GM06990 (cell line): ENCODE measurements around the gene COMMD1.

ENCODE experiments used
- DNase-seq: peaks from one replicate; pipeline ENCODE4 v3.0.0-alpha.2; 2011; ENCODE audit not compliant: insufficient read length; ENCODE audit errors: extremely low read depth
- H3K27me3 ChIP-seq: replicated peaks from 2 replicates; pipeline ENCODE4 v1.6.0; 2011; ENCODE audit warnings: low read length; ENCODE audit not compliant: control insufficient read depth, insufficient read depth
- H3K36me3 ChIP-seq: 2 replicates; pipeline ENCODE4 v1.5.1; 2011; ENCODE audit warnings: low read length; ENCODE audit not compliant: control insufficient read depth, insufficient read depth
- H3K4me3 ChIP-seq: replicated peaks from 2 replicates; pipeline ENCODE4 v1.5.1; 2011; ENCODE audit warnings: low read depth, mild to moderate bottlenecking, control low read depth, low read length
- CTCF ChIP-seq: IDR thresholded peaks from 2 replicates; pipeline ENCODE4 v1.5.1; 2011; ENCODE audit warnings: low read length, control low read depth, mild to moderate bottlenecking, inconsistent platforms; ENCODE audit not compliant: insufficient read depth, poor library complexity, severe bottlenecking

The COMMD1 gene

GRCh38 chr2:61937098-61937497, 31.6 kb downstream of the COMMD1 start:
- DNase-seq: no peak
- no peaks in the 10 kb centered on the region; the same call in 1 of the 2 replicates for H3K36me3 ChIP-seq
- no peak overlapping the region for H3K4me3 ChIP-seq
- no peak for TF ChIP-seq CTCF
- H3K27me3 ChIP-seq: no peaks in the 10 kb centered on the region

GRCh38 chr2:61937886-61938285, 32.4 kb downstream of the COMMD1 start:
- H3K27me3 ChIP-seq: no peaks in the 10 kb centered on the region
- DNase-seq: no peak
- no peak for TF ChIP-seq CTCF
- H3K4me3 ChIP-seq: no peak overlapping the region
- no peaks in the 10 kb centered on the region; the same call in 1 of the 2 replicates for H3K36me3 ChIP-seq

GRCh38 chr2:61938511-61938910, 33.0 kb downstream of the COMMD1 start:
- H3K36me3 ChIP-seq: no peaks in the 10 kb centered on the region; the same call in 1 of the 2 replicates
- TF ChIP-seq CTCF: no peak
- H3K27me3 ChIP-seq: no peaks in the 10 kb centered on the region
- no peak overlapping the region for H3K4me3 ChIP-seq
- DNase-seq: no peak

- Histone ChIP-seq H3K4me3 (no peak overlapping the region), H3K36me3 (no peaks in the 10 kb centered on the region; the same call in 1 of the 2 replicates), H3K27me3 (no peaks in the 10 kb centered on the region)
- TF ChIP-seq CTCF: no peak
- no peak for DNase-seq
Observed at GRCh38 chr2:61943251-61943650, 37.8 kb downstream of the COMMD1 start.

- no peak for TF ChIP-seq CTCF
- no peak for DNase-seq
- Histone ChIP-seq H3K4me3 (no peak overlapping the region), H3K36me3 (no peaks in the 10 kb centered on the region), H3K27me3 (no peaks in the 10 kb centered on the region)
Observed at GRCh38 chr2:61946666-61947065, 41.2 kb downstream of the COMMD1 start.
